Stomach (tissue), 9 donors: ENCODE results near the gene TLL1. TPM values are rescaled to one million over a fixed set of nuclear protein-coding genes. Genes with fewer than 3 reads are reported as not detected.
A peak's percentile ranks its signal among the peaks of the same experiment; 100 is the strongest.

Source experiments
- DNase-seq, 2 donors: peaks; one replicate each; pipeline versions ENCODE4 v3.0.0 to v3.0.0-alpha.2; 2013 to 2019
- H3K27ac ChIP-seq, 5 donors: fragments of 200-600 bp in 4 of 5; sonication (generic) in 4 of 5; one replicate each; pipeline ENCODE4 v1.5.1; 2013 to 2019; ENCODE audit warnings: mild to moderate bottlenecking in 1 of 5, moderate library complexity in 1 of 5
- H3K27me3 ChIP-seq, 3 donors: fragments of 200-600 bp; sonication (generic); one replicate each; pipeline ENCODE4 v1.5.1; 2017 to 2019; ENCODE audit warnings: mixed run types in 1 of 3
- H3K36me3 ChIP-seq, 4 donors: fragments of 200-600 bp; sonication (generic); 1 replicate in 3 of 4; 2 replicates in 1 of 4; pipeline ENCODE4 v1.5.1; 2016 to 2019
- H3K4me1 ChIP-seq, 4 donors: fragments of 200-600 bp; sonication (generic); one replicate each; pipeline ENCODE4 v1.5.1; 2016 to 2019
- H3K4me3 ChIP-seq, 4 donors: fragments of 200-600 bp; sonication (generic) in 3 of 4; one replicate each; pipeline ENCODE4 v1.5.1; 2016 to 2019; ENCODE audit warnings: mild to moderate bottlenecking in 1 of 4
- H3K9me3 ChIP-seq, 4 donors: fragments of 200-600 bp; sonication (generic); one replicate each; pipeline ENCODE4 v1.5.1; 2016 to 2019
- EP300 ChIP-seq: sonication (generic); formaldehyde crosslinking; IDR thresholded peaks from one replicate; pipeline ENCODE4 v1.6.1; 2017; ENCODE audit warnings: antibody characterized with exemption
- POLR2A ChIP-seq, 4 donors: fragments of 450-650 bp; IDR thresholded peaks; one replicate each; pipeline ENCODE4 v1.6.1; 2016; ENCODE audit warnings: antibody characterized with exemption in 4 of 4, control low read depth in 2 of 4, mild to moderate bottlenecking in 1 of 4, moderate library complexity in 1 of 4
- POLR2AphosphoS5 ChIP-seq, 3 donors: sonication (generic); formaldehyde crosslinking; IDR thresholded peaks; one replicate each; pipeline ENCODE4 v1.6.1; 2016; ENCODE audit warnings: antibody characterized with exemption in 3 of 3
- WGBS, 5 donors: extraction: QIAGEN DNeasy Blood & Tissue Kit in 3 of 5; methylation state at CpG; one replicate each; pipeline versions ENCODE4 v1.1.5 to v1.1.7; 2013 to 2018; 5-methylcytosine and 5-hydroxymethylcytosine counted together
- intact Hi-C: fragments of 100-400 bp; cut with DNase I; formaldehyde crosslinking; loops from one replicate; pipeline ENCODE4 v1.15.1; 2023; ENCODE audit warnings: low total_unique reads
- polyA plus RNA-seq, 3 donors: library from polyadenylated mRNA; stranded (reverse); fragments of 200-250 nt; gene quantifications; one replicate each; pipeline ENCODE4 v1.2.3, GENCODE V29; 2013
- total RNA-seq, 5 donors: library from RNA; depleted of rRNA; stranded (reverse); fragments of >200 nt; gene quantifications; one replicate each; pipeline versions ENCODE4 v1.1.0 to v1.2.3, GENCODE V29; 2014 to 2016
- TF ChIP-seq, protein P1 (sequence below), 7 experiments: fragments of 450-650 bp in 4 of 7; fragments of 200-600 bp in 3 of 7; sonication (generic) in 3 of 7; IDR thresholded peaks; one replicate each; pipeline ENCODE4 v1.5.1; 2016 to 2019; ENCODE audit warnings: antibody characterized with exemption in 7 of 7, control low read depth in 2 of 7, mild to moderate bottlenecking in 1 of 7
- donor health status: healthy with polysubstance abuse.
- donor health status: Bipolar disorder and iron deficiency.
- donor health status: healthy.

Gene TLL1
- total and polyA plus RNA-seq, 8 donors = under 0.01 to 27.5 (median 0.28) TPM; not detected in 1

DNA sequence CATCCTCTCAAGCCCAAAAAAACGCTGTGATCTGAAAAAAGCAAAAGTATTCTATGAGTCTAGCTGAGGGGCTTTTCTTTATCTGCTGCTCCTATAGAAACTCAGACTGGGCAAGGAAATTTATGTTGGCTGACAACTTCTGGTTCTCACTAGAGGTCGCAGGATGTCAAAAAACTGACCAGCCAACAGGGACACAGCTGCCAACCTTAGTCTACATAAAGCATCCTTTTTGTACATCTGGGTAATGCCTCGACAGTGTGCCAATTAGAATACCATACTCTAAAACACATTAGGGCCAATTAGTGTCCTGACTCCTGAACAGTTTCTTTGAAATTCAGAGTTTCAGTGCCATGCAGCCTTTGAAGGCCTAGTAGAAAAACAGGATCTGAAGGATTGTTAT, 8.8 kb upstream of the TLL1 start:
- no peak overlapping the region for H3K27ac ChIP-seq
- WGBS, 5 donors = 54 to 61% (median 57%) methylated on average over 3 of the region's 3 CpGs
- H3K4me1 ChIP-seq = no peaks in the 10 kb centered on the region
- no peaks in the 10 kb centered on the region for H3K9me3 ChIP-seq
- H3K27me3 ChIP-seq = no peaks in the 10 kb centered on the region
- TF ChIP-seq POLR2A (IDR thresholded peaks at IDR 0.05) (no peak), POLR2AphosphoS5 (IDR thresholded peaks at IDR 0.05) (no peak), EP300 (no peak)
- TF ChIP-seq, protein P1, sequence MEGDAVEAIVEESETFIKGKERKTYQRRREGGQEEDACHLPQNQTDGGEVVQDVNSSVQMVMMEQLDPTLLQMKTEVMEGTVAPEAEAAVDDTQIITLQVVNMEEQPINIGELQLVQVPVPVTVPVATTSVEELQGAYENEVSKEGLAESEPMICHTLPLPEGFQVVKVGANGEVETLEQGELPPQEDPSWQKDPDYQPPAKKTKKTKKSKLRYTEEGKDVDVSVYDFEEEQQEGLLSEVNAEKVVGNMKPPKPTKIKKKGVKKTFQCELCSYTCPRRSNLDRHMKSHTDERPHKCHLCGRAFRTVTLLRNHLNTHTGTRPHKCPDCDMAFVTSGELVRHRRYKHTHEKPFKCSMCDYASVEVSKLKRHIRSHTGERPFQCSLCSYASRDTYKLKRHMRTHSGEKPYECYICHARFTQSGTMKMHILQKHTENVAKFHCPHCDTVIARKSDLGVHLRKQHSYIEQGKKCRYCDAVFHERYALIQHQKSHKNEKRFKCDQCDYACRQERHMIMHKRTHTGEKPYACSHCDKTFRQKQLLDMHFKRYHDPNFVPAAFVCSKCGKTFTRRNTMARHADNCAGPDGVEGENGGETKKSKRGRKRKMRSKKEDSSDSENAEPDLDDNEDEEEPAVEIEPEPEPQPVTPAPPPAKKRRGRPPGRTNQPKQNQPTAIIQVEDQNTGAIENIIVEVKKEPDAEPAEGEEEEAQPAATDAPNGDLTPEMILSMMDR (IDR thresholded peaks at IDR 0.05) = no peak
- H3K36me3 ChIP-seq = no peaks in the 10 kb centered on the region
- no peak overlapping the region for H3K4me3 ChIP-seq
- DNase-seq = peak in 1 of 2 donors; percentile 13
- intact Hi-C loops = no loop called here

DNA sequence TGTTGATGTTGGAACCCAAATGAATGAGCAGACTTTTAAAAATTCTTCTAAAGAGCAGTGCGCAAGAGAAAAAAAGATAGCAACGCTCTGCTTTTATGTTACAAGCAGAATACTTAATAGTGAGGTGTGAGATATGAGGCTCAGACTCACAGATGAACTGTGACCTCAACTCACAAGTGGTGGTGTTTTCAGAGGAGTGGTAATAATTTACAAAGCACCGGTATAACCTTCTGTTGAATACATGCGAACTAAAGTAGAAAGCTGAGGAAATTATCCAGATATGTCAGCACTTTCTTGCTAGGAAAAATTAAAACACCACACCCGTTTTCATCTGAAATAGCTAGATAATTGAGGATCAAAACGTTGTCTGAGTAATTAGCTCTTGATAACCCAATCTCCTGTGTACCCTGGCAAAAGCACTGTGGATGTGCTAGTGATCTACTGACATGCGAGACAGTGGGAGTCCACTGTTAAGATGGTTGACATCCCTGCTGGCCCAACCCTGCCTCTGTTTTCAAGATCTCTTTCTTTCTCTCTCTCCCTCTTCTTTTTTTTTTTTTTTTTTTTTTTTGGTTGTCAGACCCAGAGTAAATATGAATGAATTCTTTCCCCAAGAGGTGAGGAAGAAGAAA, 6.9 kb upstream of the TLL1 start:
- DNase-seq = no peak
- TF ChIP-seq POLR2AphosphoS5 (IDR thresholded peaks at IDR 0.05) (no peak), POLR2A (IDR thresholded peaks at IDR 0.05) (no peak), EP300 (no peak)
- TF ChIP-seq, protein P1 (IDR thresholded peaks at IDR 0.05) = no peak
- intact Hi-C loops = no loop called here
- Histone ChIP-seq H3K27me3 (peaks cover 0 to 13% (median 0%) of the 10 kb centered on the region in 3 donors), H3K4me3 (no peak overlapping the region), H3K9me3 (no peaks in the 10 kb centered on the region), H3K36me3 (no peaks in the 10 kb centered on the region), H3K27ac (no peak overlapping the region), H3K4me1 (no peaks in the 10 kb centered on the region)
- WGBS, 5 donors = 46 to 67% (median 52%) methylated on average over 7 of the region's 7 CpGs

DNA sequence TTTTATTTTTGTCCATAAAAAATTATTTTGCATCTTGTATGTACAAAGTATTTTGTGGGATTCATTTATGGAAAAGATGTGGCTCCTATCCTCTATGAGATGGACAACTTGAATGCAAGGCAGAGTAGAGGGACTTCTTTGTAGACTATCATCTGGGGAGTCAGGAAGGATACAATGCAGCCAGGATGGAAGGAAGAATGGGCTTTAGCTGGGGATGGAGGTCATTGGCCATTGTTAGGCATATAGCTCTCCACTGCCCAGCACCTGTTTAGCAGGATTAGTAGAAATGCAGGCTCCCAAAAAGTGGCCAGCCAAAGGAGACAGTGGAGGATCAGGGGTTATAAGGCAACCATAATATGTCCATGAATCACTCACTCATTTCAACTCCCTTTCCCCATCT, 5.1 kb upstream of the TLL1 start:
- Histone ChIP-seq H3K27ac (no peak overlapping the region), H3K4me3 (no peak overlapping the region), H3K9me3 (no peaks in the 10 kb centered on the region), H3K27me3 (peaks cover 0 to 29% (median 8%) of the 10 kb centered on the region in 3 donors), H3K4me1 (peaks cover 3 to 9% (median 8%) of the 10 kb centered on the region in 4 donors), H3K36me3 (no peaks in the 10 kb centered on the region)
- TF ChIP-seq EP300 (no peak), POLR2A (IDR thresholded peaks at IDR 0.05) (no peak), POLR2AphosphoS5 (IDR thresholded peaks at IDR 0.05) (no peak)
- TF ChIP-seq, protein P1 (IDR thresholded peaks at IDR 0.05) = no peak
- intact Hi-C loops = no loop called here
- DNase-seq = no peak

DNA sequence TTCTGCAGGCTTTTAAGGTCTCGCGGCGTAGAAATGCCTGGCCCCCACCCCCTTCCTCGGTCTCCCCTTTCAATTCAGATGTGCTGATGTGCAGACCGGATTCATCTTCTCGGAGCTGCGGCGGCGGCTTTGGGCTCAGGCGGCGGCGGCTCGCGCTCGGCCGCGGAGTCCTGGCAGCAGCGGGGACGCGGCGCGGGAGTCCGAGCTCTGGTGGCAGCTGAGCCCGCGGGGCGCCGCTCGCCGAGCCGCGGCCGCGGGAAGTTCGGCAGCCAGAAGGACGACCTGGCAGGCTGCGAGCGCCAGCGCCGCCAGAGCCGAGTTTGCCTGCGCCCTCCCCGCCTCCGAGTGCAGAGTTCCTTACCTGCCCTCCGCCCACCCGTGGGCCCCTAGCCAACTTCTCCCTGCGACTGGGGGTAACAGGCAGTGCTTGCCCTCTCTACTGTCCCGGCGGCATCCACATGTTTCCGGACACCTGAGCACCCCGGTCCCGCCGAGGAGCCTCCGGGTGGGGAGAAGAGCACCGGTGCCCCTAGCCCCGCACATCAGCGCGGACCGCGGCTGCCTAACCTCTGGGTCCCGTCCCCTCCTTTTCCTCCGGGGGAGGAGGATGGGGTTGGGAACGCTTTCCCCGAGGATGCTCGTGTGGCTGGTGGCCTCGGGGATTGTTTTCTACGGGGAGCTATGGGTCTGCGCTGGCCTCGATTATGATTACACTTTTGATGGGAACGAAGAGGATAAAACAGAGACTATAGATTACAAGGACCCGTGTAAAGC, 448 bp downstream of the TLL1 start:
- peak; percentile 31 to 76 for DNase-seq
- 0 to 2% (median 1%) methylated on average over 14 to 70 of the region's 70 CpGs for WGBS, 5 donors
- no peaks in the 10 kb centered on the region for H3K36me3 ChIP-seq
- peaks cover 0 to 60% (median 29%) of the 10 kb centered on the region in 3 donors for H3K27me3 ChIP-seq
- H3K4me3 ChIP-seq = peak overlapping the region; percentile 51 to 61 (median 54)
- TF ChIP-seq POLR2A (IDR thresholded peaks at IDR 0.05) (no peak), POLR2AphosphoS5 (IDR thresholded peaks at IDR 0.05) (no peak), EP300 (no peak)
- TF ChIP-seq, protein P1 (IDR thresholded peaks at IDR 0.05) = no peak
- peak overlapping the region in 4 of 5 donors; percentile 0 to 67 (median 42) for H3K27ac ChIP-seq
- intact Hi-C loops = no loop called here
- peaks cover 21 to 32% (median 28%) of the 10 kb centered on the region in 4 donors for H3K4me1 ChIP-seq
- H3K9me3 ChIP-seq = no peaks in the 10 kb centered on the region
